Measurements from ENCODE around the gene RYR3. TPM values are rescaled to one million over a fixed set of nuclear protein-coding genes. Genes with fewer than 3 reads are reported as not detected.

The RYR3 gene
- total RNA-seq, 1 donor from 2014 or later = 0.75 TPM

DNA sequence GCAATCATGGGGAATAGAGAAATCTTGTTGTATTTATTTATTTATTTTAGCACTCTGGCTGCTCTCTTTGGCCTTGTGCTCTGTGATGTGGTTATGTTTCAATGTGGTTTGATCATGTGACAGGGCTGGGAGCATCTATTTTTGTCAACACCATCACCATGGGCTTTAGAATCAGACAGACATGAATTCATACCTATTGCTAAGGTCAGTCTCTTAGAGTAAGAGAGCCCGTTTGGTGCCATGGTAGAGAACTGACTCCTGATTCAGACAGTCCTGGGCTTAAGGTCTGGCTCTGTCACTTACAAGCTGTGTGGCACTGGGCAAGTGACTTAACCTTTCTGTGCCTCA is 157.0 kb downstream of the RYR3 start:
- H3K4me3 ChIP-seq (ENCODE audit: low read depth, low read length) = no peak overlapping the region
- no peak for DNase-seq (ENCODE audit: low read depth)
- TF ChIP-seq, protein P1, sequence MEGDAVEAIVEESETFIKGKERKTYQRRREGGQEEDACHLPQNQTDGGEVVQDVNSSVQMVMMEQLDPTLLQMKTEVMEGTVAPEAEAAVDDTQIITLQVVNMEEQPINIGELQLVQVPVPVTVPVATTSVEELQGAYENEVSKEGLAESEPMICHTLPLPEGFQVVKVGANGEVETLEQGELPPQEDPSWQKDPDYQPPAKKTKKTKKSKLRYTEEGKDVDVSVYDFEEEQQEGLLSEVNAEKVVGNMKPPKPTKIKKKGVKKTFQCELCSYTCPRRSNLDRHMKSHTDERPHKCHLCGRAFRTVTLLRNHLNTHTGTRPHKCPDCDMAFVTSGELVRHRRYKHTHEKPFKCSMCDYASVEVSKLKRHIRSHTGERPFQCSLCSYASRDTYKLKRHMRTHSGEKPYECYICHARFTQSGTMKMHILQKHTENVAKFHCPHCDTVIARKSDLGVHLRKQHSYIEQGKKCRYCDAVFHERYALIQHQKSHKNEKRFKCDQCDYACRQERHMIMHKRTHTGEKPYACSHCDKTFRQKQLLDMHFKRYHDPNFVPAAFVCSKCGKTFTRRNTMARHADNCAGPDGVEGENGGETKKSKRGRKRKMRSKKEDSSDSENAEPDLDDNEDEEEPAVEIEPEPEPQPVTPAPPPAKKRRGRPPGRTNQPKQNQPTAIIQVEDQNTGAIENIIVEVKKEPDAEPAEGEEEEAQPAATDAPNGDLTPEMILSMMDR (conservative IDR thresholded peaks at IDR 0.05; ENCODE audit: low read depth, low read length) = no peak

DNA sequence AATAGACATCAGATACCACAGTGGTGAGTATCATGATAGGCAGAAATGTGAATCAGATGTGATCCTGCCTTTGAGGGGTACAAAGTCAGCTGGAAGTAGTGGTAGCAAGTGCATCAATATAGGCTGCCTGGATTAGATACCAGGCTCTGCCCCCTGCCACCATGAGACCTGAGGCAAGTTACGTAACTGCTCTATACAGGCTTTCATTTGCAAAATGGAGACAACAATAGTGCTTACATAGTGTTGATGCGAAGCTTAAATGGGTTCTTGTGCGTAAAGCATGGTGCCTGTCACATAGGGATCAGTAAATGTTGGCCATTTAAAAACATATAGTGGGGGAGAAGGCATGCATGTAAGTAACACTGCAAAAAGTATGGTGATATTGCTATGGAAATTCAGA is 158.0 kb downstream of the RYR3 start:
- DNase-seq (ENCODE audit: low read depth) = no peak
- TF ChIP-seq, protein P1 (conservative IDR thresholded peaks at IDR 0.05; ENCODE audit: low read depth, low read length) = no peak
- H3K4me3 ChIP-seq (ENCODE audit: low read depth, low read length) = no peak overlapping the region

DNA sequence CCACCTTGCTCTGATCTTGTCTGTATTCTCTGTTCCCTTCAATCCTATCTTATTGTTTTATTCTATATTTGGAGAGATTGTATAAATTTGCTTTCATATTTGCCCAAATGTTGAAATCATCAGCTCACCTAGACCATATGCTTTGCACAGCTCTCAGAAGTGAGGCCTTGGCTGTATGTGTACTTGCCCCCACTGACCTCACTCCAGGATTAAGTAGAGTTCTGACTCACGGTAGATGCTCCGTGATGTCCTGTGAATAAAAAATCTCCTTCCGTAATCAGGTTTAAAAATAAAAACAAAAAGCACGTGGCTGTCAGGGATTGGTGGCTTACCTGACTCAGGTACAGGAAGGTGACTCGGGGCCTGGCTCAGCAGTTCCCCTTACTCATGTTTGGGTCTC is 162.2 kb downstream of the RYR3 start:
- no peak for DNase-seq (ENCODE audit: low read depth)
- TF ChIP-seq, protein P1 (conservative IDR thresholded peaks at IDR 0.05; ENCODE audit: low read depth, low read length) = no peak
- no peak overlapping the region for H3K4me3 ChIP-seq (ENCODE audit: low read depth, low read length)

DNA sequence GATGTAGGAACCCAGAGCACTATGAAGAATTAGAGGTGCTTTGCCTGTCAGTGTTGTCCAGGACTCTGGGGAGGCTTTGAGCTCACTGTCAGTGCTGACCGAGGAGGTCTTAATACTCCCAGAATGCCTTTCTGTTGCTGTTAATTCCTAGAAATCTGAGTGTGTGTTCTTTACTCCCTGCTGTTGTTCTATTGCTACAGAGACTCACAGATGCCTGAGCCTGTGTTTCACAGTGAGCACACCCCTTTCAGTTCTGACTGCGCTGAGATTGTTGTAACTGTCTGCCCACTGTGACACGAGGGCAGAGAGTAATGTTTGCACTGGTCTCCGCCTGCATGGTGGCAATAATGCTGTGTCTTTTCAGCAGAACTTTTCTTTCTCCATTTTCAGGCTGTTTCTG is 162.9 kb downstream of the RYR3 start:
- TF ChIP-seq, protein P1 (conservative IDR thresholded peaks at IDR 0.05; ENCODE audit: low read depth, low read length) = no peak
- no peak for DNase-seq (ENCODE audit: low read depth)
- H3K4me3 ChIP-seq (ENCODE audit: low read depth, low read length) = no peak overlapping the region

DNA sequence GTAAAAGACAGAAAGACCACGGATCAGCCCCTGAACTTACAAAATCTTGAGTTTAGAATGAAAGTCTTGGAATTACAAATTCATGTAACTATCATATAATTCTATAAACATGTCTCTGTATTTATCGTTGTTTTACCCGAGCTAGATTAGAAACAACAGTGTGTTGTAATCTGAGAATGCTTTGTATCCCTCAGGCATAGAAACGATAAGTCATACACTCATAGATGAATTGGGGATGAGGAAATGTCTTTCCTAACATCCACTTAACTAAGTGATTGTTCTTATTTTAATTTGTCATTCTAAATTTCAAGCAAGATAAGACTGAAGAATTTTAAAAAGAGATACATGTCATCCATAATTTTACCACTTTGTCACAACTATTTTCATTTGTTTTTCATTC is 165.3 kb downstream of the RYR3 start:
- DNase-seq (ENCODE audit: low read depth) = no peak
- H3K4me3 ChIP-seq (ENCODE audit: low read depth, low read length) = no peak overlapping the region
- TF ChIP-seq, protein P1 (conservative IDR thresholded peaks at IDR 0.05; ENCODE audit: low read depth, low read length) = no peak

DNA sequence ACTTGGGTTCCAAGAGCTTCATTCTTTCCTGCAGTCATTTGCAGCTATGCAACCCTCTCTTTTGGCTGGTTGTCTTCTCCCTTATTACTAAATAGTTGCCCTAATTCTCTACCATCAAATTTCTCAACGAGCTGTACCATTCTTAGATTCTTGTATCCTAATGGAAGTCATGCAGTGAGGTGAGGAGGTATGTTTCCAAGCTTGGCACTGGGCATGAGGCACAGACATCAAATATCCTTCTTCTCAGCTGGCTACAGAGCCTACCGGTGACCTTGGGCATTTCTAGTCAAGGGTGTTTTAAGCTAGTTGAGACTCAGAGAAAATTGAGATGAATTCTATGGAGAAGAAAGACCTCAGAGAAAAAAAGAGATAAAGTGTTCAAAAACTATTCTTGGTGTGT is 166.1 kb downstream of the RYR3 start:
- TF ChIP-seq, protein P1 (conservative IDR thresholded peaks at IDR 0.05; ENCODE audit: low read depth, low read length) = no peak
- DNase-seq (ENCODE audit: low read depth) = no peak

DNA sequence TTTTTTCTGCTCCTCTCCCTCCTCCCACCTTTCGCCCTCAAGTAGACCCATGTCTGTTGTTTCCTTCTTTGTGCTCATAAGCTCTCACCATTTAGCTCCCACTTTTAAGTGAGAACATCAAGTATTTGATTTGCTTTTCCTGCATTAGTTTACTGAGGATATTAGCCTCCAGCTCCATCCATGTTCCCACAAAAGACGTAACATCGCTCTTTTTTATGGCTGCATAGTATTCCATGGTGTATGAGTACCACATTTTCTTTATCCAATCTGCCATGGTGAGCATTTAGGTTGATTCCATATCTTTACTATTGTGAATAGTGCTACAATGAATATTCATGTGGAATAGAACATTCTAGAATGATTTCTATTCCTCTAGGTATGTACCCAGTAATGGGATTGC is 178.6 kb downstream of the RYR3 start:
- TF ChIP-seq, protein P1 (conservative IDR thresholded peaks at IDR 0.05; ENCODE audit: low read depth, low read length) = no peak
- H3K4me3 ChIP-seq (ENCODE audit: low read depth, low read length) = no peak overlapping the region
- no peak for DNase-seq (ENCODE audit: low read depth)

More for the DNA sequence above, 166.1 kb downstream of the RYR3 start:
- H3K4me3 ChIP-seq (ENCODE audit: low read depth, low read length) = no peak overlapping the region

Data from epithelial cell of proximal tubule (primary cell).